GM12892 (cell line): ENCODE data around the gene KRT15.

ENCODE experiments used
- POLR2AphosphoS5 ChIP-seq: IDR thresholded peaks from 2 replicates; pipeline ENCODE4 v1.6.1; 2011; ENCODE audit warnings: low read depth, low read length, control low read depth
- TAF1 ChIP-seq: IDR thresholded peaks from 2 replicates; pipeline ENCODE4 v1.6.1; 2011; ENCODE audit warnings: low read depth, mild to moderate bottlenecking, control low read depth, low read length, borderline replicate concordance

DNA sequence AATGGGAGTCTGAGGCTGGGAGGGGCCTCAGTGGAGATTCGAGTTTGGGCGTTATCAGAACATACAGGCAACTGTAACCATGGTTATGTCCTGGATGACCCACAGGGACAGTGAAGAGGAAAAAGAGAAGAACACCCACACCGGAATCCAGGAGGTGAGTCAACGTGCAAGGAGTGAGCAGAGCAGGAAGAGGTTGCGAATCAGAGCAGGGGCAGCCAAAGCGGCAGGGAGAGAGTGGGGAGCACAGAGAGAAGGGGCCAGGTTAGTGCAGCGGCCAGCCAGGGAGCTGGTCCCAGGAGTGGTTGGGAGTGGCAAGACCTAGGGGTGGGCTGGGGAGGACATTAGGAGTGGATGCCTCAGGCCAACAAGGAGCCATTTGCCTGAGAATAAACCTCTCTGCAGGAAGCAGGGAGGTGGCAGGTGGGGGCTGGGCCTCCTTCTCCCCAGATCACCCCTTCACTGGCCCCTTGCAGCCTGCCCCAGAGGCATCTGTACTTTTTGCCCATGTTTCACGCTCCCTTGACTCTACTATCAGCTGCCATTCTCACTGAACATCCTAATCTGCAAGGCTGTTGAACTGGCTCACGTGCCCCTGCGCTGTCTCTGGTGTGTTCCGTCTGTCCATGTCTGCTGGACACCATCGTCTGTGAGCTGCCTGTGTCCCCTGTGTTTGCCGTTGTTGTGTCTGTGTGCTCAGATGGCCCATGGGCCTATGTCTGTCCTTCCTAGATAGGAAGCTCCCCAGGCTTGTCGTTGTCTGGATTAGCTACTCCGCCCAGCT lies 18.4 kb downstream of the KRT15 start:
- TF ChIP-seq TAF1 (no peak), POLR2AphosphoS5 (no peak)
